ENCODE data around the gene BAHCC1. TPM values are rescaled to one million over a fixed set of nuclear protein-coding genes. Genes with fewer than 3 reads are reported as not detected.

BAHCC1 gene
- polyA plus RNA-seq, 1 donor from 2014 or later: 14.2 TPM

- H3K4me3 ChIP-seq (ENCODE audit: low read length): no peak overlapping the region
- H3K4me2 ChIP-seq (ENCODE audit: low read length): no peak overlapping the region
- no peak overlapping the region for H2AFZ ChIP-seq (ENCODE audit: low read depth, low read length)
- H3K9me3 ChIP-seq (ENCODE audit: low read length): no peaks in the 10 kb centered on the region
- TF ChIP-seq POLR2AphosphoS5 (IDR thresholded peaks at IDR 0.05) (no peak), EZH2 (IDR thresholded peaks at IDR 0.05; ENCODE audit: borderline replicate concordance, insufficient read depth, low read length, poor library complexity, severe bottlenecking) (no peak), TAF1 (IDR thresholded peaks at IDR 0.05; ENCODE audit: low read depth) (no peak), RAD21 (conservative IDR thresholded peaks at IDR 0.05) (no peak), SMC3 (conservative IDR thresholded peaks at IDR 0.05; ENCODE audit: poor library complexity) (no peak), MXI1 (conservative IDR thresholded peaks at IDR 0.05; ENCODE audit: poor library complexity, severe bottlenecking) (no peak), EP300 (conservative IDR thresholded peaks at IDR 0.05; ENCODE audit: poor library complexity, severe bottlenecking) (no peak), CTCF (IDR thresholded peaks at IDR 0.05; ENCODE audit: poor library complexity, severe bottlenecking) (no peak)
- TF ChIP-seq, protein P1, sequence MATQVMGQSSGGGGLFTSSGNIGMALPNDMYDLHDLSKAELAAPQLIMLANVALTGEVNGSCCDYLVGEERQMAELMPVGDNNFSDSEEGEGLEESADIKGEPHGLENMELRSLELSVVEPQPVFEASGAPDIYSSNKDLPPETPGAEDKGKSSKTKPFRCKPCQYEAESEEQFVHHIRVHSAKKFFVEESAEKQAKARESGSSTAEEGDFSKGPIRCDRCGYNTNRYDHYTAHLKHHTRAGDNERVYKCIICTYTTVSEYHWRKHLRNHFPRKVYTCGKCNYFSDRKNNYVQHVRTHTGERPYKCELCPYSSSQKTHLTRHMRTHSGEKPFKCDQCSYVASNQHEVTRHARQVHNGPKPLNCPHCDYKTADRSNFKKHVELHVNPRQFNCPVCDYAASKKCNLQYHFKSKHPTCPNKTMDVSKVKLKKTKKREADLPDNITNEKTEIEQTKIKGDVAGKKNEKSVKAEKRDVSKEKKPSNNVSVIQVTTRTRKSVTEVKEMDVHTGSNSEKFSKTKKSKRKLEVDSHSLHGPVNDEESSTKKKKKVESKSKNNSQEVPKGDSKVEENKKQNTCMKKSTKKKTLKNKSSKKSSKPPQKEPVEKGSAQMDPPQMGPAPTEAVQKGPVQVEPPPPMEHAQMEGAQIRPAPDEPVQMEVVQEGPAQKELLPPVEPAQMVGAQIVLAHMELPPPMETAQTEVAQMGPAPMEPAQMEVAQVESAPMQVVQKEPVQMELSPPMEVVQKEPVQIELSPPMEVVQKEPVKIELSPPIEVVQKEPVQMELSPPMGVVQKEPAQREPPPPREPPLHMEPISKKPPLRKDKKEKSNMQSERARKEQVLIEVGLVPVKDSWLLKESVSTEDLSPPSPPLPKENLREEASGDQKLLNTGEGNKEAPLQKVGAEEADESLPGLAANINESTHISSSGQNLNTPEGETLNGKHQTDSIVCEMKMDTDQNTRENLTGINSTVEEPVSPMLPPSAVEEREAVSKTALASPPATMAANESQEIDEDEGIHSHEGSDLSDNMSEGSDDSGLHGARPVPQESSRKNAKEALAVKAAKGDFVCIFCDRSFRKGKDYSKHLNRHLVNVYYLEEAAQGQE (IDR thresholded peaks at IDR 0.05; ENCODE audit: borderline replicate concordance): no peak
- no peaks in the 10 kb centered on the region for H3K27me3 ChIP-seq (ENCODE audit: insufficient read depth, low read depth, low read length)
- no peaks in the 10 kb centered on the region for H3F3A ChIP-seq (ENCODE audit: insufficient read depth, low read length, poor library complexity, severe bottlenecking)
- H3K9ac ChIP-seq (ENCODE audit: low read length): no peak overlapping the region
- no peaks in the 10 kb centered on the region for H3K79me2 ChIP-seq (replicated peaks; ENCODE audit: insufficient read depth, low read length)
- H3K36me3 ChIP-seq (ENCODE audit: insufficient read depth, low read length): no peaks in the 10 kb centered on the region
- H4K20me1 ChIP-seq (ENCODE audit: insufficient read depth): no peaks in the 10 kb centered on the region
- no peak overlapping the region for H3K27ac ChIP-seq (ENCODE audit: low read length)
- H3K9me2 ChIP-seq (ENCODE audit: insufficient read depth, low read length): no peaks in the 10 kb centered on the region
Measured at GRCh38 chr17:81473019-81473418, 77.8 kb downstream of the BAHCC1 start.

GRCh38 chr17:81474958-81475357, 79.7 kb downstream of the BAHCC1 start:
- H3K9ac ChIP-seq (ENCODE audit: low read length): no peak overlapping the region
- H4K20me1 ChIP-seq (ENCODE audit: insufficient read depth): no peaks in the 10 kb centered on the region
- no peak overlapping the region for H3K4me2 ChIP-seq (ENCODE audit: low read length)
- H3K27ac ChIP-seq (ENCODE audit: low read length): no peak overlapping the region
- H3K4me3 ChIP-seq (ENCODE audit: low read length): no peak overlapping the region
- TF ChIP-seq EZH2 (IDR thresholded peaks at IDR 0.05; ENCODE audit: borderline replicate concordance, insufficient read depth, low read length, poor library complexity, severe bottlenecking) (no peak), RAD21 (conservative IDR thresholded peaks at IDR 0.05) (no peak), CTCF (IDR thresholded peaks at IDR 0.05; ENCODE audit: poor library complexity, severe bottlenecking) (no peak), SMC3 (conservative IDR thresholded peaks at IDR 0.05; ENCODE audit: poor library complexity) (no peak), EP300 (conservative IDR thresholded peaks at IDR 0.05; ENCODE audit: poor library complexity, severe bottlenecking) (no peak), POLR2AphosphoS5 (IDR thresholded peaks at IDR 0.05) (no peak), MXI1 (conservative IDR thresholded peaks at IDR 0.05; ENCODE audit: poor library complexity, severe bottlenecking) (no peak), TAF1 (IDR thresholded peaks at IDR 0.05; ENCODE audit: low read depth) (no peak)
- TF ChIP-seq, protein P1 (IDR thresholded peaks at IDR 0.05; ENCODE audit: borderline replicate concordance): no peak
- H3K79me2 ChIP-seq (replicated peaks; ENCODE audit: insufficient read depth, low read length): no peaks in the 10 kb centered on the region
- H2AFZ ChIP-seq (ENCODE audit: low read depth, low read length): no peak overlapping the region
- H3K9me3 ChIP-seq (ENCODE audit: low read length): no peaks in the 10 kb centered on the region
- H3K27me3 ChIP-seq (ENCODE audit: insufficient read depth, low read depth, low read length): no peaks in the 10 kb centered on the region
- no peaks in the 10 kb centered on the region for H3K36me3 ChIP-seq (ENCODE audit: insufficient read depth, low read length)
- no peaks in the 10 kb centered on the region for H3F3A ChIP-seq (ENCODE audit: insufficient read depth, low read length, poor library complexity, severe bottlenecking)
- H3K9me2 ChIP-seq (ENCODE audit: insufficient read depth, low read length): no peaks in the 10 kb centered on the region
